DND-41 (cell line): Measurements from ENCODE around the gene SMG9.

Experiments used
- CTCF ChIP-seq: IDR thresholded peaks from 2 replicates; pipeline ENCODE4 v1.5.1; 2012; ENCODE audit warnings: borderline replicate concordance, low read length, moderate library complexity, mild to moderate bottlenecking; ENCODE audit not compliant: poor library complexity, severe bottlenecking; ENCODE audit errors: extremely low read depth
- EZH2 ChIP-seq: IDR thresholded peaks from 3 replicates; pipeline ENCODE4 v1.6.1; 2012; ENCODE audit warnings: borderline replicate concordance, low read depth, mild to moderate bottlenecking, moderate library complexity, low read length, inconsistent platforms; ENCODE audit not compliant: severe bottlenecking

GRCh38 chr19:43719378-43719868 is 35.3 kb downstream of the SMG9 start:
- no peak for TF ChIP-seq CTCF
- no peak for TF ChIP-seq EZH2
